Endothelial cell of hepatic sinusoid (primary cell): Measurements from ENCODE around the gene RNF182.
"Not testable (repeated sequence)": the region's sequence is repeated elsewhere in the genome, so short reads cannot be mapped to it uniquely, and the experiment has no call there.

Source experiments
- in situ Hi-C: cut with HindIII; loops from 2 replicates; pipeline ENCODE4 v1.10.0; 2017; ENCODE audit warnings: low sequenced_read_pairs

Gene RNF182

GRCh38 chr6:13993416-13993815 is 68.7 kb downstream of the RNF182 start:
- in situ Hi-C loops, result no loop called here

DNA sequence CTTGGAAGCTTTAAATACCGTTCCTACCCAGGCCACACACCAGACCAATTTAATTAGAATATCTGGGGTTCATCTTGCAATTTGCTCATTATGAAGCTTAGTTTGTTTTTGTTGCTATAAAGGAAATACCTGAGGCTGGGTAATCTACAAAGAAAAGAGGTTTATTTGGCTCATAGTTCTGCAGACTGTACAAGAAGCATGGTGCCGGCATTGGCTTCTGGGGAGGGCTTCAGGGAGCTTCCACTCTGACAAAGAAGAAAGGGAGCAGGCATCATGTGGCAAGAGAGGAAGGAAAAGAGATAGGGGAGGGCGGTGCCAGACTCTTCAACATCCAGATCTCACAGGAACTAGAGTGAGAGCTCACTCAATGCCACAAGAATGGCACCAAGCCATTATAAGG is 73.6 kb downstream of the RNF182 start:
- in situ Hi-C loops, result no loop called here

DNA sequence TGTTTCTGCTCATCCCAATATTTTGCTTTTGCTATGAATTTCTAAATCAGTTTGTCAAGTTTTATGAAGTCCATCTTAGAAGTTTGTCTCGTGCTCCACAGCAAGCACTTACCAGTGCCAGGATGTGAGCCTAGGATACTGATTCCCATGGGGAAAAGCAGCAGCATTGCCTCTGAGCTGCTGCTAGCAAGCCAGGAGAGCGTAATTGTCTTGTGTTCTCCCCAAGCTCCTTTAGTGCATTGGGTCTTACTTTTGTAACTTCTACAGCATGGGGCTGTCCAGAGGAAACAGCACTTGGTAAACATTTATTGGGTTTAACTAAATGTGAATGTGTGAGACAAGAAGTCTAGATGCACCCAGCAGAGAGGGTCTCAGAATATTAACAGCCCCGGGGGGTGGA is 76.1 kb downstream of the RNF182 start:
- in situ Hi-C loops, result no loop called here

DNA sequence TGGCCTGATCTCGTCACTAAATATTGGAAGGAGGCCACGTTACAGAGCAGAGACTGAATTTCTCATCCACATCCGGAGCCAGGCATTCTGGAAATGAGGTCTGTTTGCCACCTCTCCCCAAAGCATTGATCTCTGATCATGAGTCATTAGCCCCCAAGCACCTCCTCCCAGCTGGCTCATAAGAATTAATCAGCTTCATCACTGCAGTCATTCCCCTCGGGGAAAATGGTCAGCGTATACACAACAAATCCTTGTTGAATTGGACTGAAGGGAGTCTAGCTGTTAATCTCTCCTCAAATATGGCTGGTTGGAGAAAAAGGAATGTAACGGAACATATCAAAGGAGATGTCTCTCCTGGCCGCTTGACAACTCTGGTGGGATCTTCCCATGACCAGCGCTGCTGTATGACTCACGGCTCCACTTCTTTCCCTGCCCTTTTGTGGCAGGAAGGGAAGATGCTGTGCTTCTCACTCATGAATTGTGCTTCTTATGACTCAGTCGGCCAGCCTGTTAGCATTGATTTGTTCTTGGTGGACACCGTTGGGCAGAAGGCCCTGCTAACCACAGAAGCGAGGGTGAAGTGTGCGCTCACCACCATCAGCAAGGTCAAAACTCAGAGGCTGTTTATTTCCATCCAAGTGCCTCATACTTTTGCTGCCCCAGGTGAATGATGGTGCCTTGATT is 76.7 kb downstream of the RNF182 start:
- in situ Hi-C loops, result no loop called here

- in situ Hi-C loops, result no loop called here
Measured at GRCh38 chr6:14002176-14002947, 77.6 kb downstream of the RNF182 start.

DNA sequence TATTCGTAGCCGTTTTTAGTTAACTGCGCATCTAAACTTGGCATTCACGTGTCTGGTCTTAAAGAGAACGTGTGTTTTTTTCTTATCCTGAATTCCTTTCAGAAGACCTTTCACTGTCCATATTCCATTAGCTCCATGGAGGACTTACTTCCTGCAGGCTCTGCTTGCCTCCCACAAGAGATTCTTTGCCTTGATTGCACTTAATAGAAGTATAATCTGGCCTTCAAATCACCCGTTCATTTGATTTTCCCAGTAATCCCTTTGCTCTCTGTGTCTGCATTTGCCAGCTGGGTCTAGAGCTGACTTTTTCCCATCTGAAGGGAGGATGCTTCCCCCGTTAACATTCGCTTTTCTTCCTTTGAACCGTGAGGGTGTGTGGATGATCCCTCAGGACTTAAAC is 79.5 kb downstream of the RNF182 start:
- in situ Hi-C loops, result no loop called here

GRCh38 chr6:14008809-14009208 is 84.1 kb downstream of the RNF182 start:
- in situ Hi-C loops, result no loop called here

- in situ Hi-C loops, result no loop called here
Measured at GRCh38 chr6:14009431-14009830, 84.7 kb downstream of the RNF182 start.

- in situ Hi-C loops, result no loop called here
Measured at GRCh38 chr6:14010275-14010674, 85.5 kb downstream of the RNF182 start.

- in situ Hi-C loops, result no loop called here
Measured at GRCh38 chr6:14012313-14013030, 87.7 kb downstream of the RNF182 start.

GRCh38 chr6:14015964-14016363 is 91.2 kb downstream of the RNF182 start:
- in situ Hi-C loops, result no loop called here

DNA sequence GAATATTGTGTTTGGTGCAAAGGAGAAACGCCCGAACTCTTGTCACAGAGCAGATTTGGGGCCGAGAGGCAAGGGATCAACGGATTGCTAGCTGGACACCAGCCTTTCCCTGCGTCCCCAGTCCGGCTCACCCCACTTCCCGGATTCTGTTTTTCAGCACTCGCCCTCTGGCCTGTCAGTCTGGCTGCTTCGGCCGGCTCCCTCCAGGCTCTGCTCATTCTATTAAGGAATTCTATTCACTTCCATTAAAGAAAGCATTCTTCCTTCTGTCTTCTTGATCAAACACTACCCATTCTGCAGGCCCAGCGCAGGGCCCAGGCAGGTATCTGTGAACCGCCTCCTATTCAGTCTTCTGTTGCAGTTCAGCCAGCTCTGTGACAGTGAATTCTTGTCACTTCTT is 91.7 kb downstream of the RNF182 start:
- in situ Hi-C loops, result no loop called here

GRCh38 chr6:14016935-14017625 is 92.3 kb downstream of the RNF182 start:
- in situ Hi-C loops, result no loop called here

- in situ Hi-C loops, result no loop called here
Measured at GRCh38 chr6:14017626-14018475, 93.1 kb downstream of the RNF182 start.

DNA sequence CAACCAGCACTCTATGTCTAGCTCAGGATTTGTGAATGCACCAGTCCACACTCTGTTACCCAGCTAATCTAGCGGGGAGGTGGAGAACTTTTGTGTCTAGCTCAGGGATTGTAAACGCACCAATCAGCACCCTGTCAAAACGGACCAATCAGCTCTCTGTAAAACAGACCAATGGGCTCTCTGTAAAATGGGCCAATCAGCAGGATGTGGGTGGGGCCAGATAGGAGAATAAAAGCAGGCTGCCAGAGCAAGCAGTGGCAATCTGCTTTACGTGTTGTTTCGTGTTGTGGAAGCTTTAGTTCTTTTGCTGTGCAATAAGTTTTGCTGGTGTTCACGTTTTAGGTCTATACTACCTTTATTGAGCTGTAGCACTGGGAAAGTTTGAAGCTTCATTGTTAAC is 93.8 kb downstream of the RNF182 start:
- in situ Hi-C loops, result not testable (repeated sequence)

GRCh38 chr6:14020551-14020950 is 95.8 kb downstream of the RNF182 start:
- in situ Hi-C loops, result no loop called here

DNA sequence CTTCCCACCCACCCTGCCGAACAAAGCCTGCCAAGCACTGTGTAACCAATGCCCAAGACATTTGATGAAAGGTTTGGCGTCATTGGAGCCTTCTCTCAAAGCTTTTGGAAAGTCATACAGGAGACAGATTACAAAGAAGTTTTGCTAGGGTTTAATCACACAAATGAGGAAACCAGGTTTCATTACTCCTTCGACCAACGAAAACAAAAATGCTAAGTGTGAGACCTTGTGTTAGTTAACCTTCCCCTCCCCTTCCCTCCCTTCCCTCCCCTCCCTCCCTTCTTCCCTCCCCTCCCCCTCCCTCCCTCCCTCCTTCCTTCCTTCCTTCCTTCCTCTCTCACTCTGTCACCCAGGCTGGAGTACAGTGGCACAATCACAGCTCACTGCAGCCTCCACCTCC is 96.7 kb downstream of the RNF182 start:
- in situ Hi-C loops, result no loop called here

- in situ Hi-C loops, result no loop called here
Measured at GRCh38 chr6:14022673-14023072, 97.9 kb downstream of the RNF182 start.

DNA sequence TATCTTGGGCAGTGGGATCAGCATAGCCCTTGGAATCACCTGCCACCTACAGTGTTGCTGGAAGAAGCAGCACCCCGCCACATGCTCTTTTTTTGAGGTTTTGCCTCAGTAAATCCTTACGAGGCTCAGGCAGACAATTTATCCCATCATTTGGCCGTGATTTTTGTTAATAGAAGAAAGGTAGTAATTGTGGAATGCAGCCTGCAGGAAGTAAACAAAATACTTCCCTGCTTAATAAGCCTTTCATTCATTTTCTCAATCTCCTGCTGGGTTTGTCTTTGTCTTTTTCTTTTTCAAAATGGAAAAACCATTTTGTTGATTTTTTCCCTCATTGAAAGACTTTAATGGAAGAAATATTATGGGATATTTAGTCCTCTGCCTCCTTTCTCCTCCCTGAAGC is 99.1 kb downstream of the RNF182 start:
- in situ Hi-C loops, result no loop called here

- in situ Hi-C loops, result no loop called here
Measured at GRCh38 chr6:14025160-14025559, 100.4 kb downstream of the RNF182 start.
